SU-DHL-6 (cell line): ENCODE measurements around the gene ZNF324.

Experiments
- CTCF ChIP-seq: fragments of 200-600 bp; sonication (generic); IDR thresholded peaks from one replicate; pipeline ENCODE4 v1.5.1; 2017; ENCODE audit warnings: antibody characterized with exemption, mild to moderate bottlenecking, low read length, moderate library complexity; ENCODE audit not compliant: insufficient read depth, poor library complexity, severe bottlenecking
- EZH2phosphoT487 ChIP-seq: fragments of 200-600 bp; sonication (generic), shearing (Covaris generic); conservative IDR thresholded peaks from 2 replicates; pipeline ENCODE4 v1.6.1; 2018; ENCODE audit warnings: mild to moderate bottlenecking, antibody characterized with exemption, low read length, moderate library complexity, mixed read lengths

- TF ChIP-seq CTCF (no peak), EZH2phosphoT487 (no peak)
Observed at GRCh38 chr19:58474997-58475713, 8.3 kb downstream of the ZNF324 start.
